Caco-2 (cell line): Measurements from ENCODE around the gene TNP1. TPM values are rescaled to one million over a fixed set of nuclear protein-coding genes. Genes with fewer than 3 reads are reported as not detected.
A peak's percentile ranks its signal among the peaks of the same experiment; 100 is the strongest.

Source experiments
- BruUV-seq: library from RNA; stranded (reverse); fragments of 400-500 nt; replicated peaks from 2 replicates; lab custom pipeline; 2021; lab: Mats Ljungman, UMichigan
- CTCF ChIA-PET: fragments of 300-600 bp; sonication (Branson Sonifier 250); formaldehyde crosslinking; loops from one replicate; lab custom pipeline; 2022; ENCODE audit warnings: antibody characterized with exemption; lab: Charles Lee
- POLR2A ChIA-PET: fragments of 300-600 bp; sonication (Branson Sonifier 250); formaldehyde crosslinking; loops from one replicate; lab custom pipeline; 2022; ENCODE audit warnings: antibody characterized with exemption; lab: Charles Lee
- DNase-seq, 2 experiments: peaks; one replicate each; pipeline versions ENCODE4 v3.0.0 to v3.0.0-alpha.2; 2020 to 2022
- H3K27me3 ChIP-seq: replicated peaks from 2 replicates; pipeline ENCODE4 v1.6.0; 2011; ENCODE audit warnings: low read length; ENCODE audit not compliant: control insufficient read depth, insufficient read depth
- H3K36me3 ChIP-seq: 2 replicates; pipeline ENCODE4 v1.5.1; 2011; ENCODE audit warnings: low read length; ENCODE audit not compliant: control insufficient read depth, insufficient read depth
- H3K4me1 ChIP-seq: fragments of 250-450 bp; sonication (Bioruptor Pico); 2 replicates; pipeline ENCODE4 v1.5.1; 2020; ENCODE audit warnings: mild to moderate bottlenecking
- H3K4me3 ChIP-seq: 2 replicates; pipeline ENCODE4 v1.5.1; 2011; ENCODE audit warnings: low read depth, mild to moderate bottlenecking, control low read depth, low read length
- H3K9me3 ChIP-seq: fragments of 250-450 bp; sonication (Bioruptor Pico); 2 replicates; pipeline ENCODE4 v1.5.1; 2020; ENCODE audit warnings: mild to moderate bottlenecking, moderate library complexity
- H3K27ac Mint-ChIP-seq: one replicate; pipeline ENCODE4 v1.8.0; 2022; ENCODE audit warnings: mixed read lengths; ENCODE audit not compliant: unreplicated experiment
- H3K27me3 Mint-ChIP-seq: one replicate; pipeline ENCODE4 v1.8.0; 2022; ENCODE audit warnings: mixed read lengths; ENCODE audit not compliant: insufficient read depth, unreplicated experiment
- H3K36me3 Mint-ChIP-seq: one replicate; pipeline ENCODE4 v1.8.0; 2022; ENCODE audit warnings: mild to moderate bottlenecking, mixed read lengths; ENCODE audit not compliant: insufficient read depth, unreplicated experiment
- H3K4me1 Mint-ChIP-seq: one replicate; pipeline ENCODE4 v1.8.0; 2022; ENCODE audit warnings: low read depth, mixed read lengths; ENCODE audit not compliant: unreplicated experiment
- H3K4me3 Mint-ChIP-seq: one replicate; pipeline ENCODE4 v1.8.0; 2022; ENCODE audit warnings: mild to moderate bottlenecking, moderate library complexity, mixed read lengths; ENCODE audit not compliant: unreplicated experiment
- H3K9me3 Mint-ChIP-seq: one replicate; pipeline ENCODE4 v1.8.0; 2022; ENCODE audit warnings: mixed read lengths; ENCODE audit not compliant: unreplicated experiment
- CTCF ChIP-seq, 2 experiments: fragments of 200-600 bp in 1 of 2; IDR thresholded peaks; 1 replicate in 1 of 2; 2 replicates in 1 of 2; pipeline versions ENCODE4 v1.5.1 to v1.8.0; 2011 to 2022; ENCODE audit warnings: antibody characterized with exemption in 1 of 2, control low read depth in 1 of 2, inconsistent platforms in 1 of 2, low read depth in 1 of 2, low read length in 1 of 2, mild to moderate bottlenecking in 1 of 2, moderate library complexity in 1 of 2; ENCODE audit not compliant: insufficient read depth in 1 of 2, severe bottlenecking in 1 of 2, unreplicated experiment in 1 of 2
- intact Hi-C: fragments of 100-400 bp; cut with micrococcal nuclease; formaldehyde crosslinking; loops from one replicate; pipeline ENCODE4 v1.10.0; 2022; ENCODE audit not compliant: unreplicated experiment
- total RNA-seq: library from RNA; stranded (reverse); gene quantifications from 2 replicates; pipeline ENCODE4 v1.2.3, GENCODE V29; 2022

TNP1 gene
- total RNA-seq, 1 experiment from 2014 or later = not detected

GRCh38 chr2:216872040-216872439 lies 12.2 kb upstream of the TNP1 start:
- CTCF ChIA-PET = no interaction called here
- H3K9me3 ChIP-seq = no peaks in the 10 kb centered on the region; the same call in 1 of the 2 replicates
- Mint-ChIP-seq H3K4me3 (no peak overlapping the region), H3K27ac (no peak overlapping the region), H3K4me1 (peaks cover 11% of the 10 kb centered on the region), H3K36me3 (no peaks in the 10 kb centered on the region), H3K9me3 (peaks cover 16% of the 10 kb centered on the region), H3K27me3 (no peaks in the 10 kb centered on the region)
- no peaks in the 10 kb centered on the region for H3K36me3 ChIP-seq
- intact Hi-C loops = no loop called here
- no peaks in the 10 kb centered on the region for H3K27me3 ChIP-seq
- H3K4me1 ChIP-seq = peaks cover 15% of the 10 kb centered on the region
- no TSS peak for BruUV-seq
- POLR2A ChIA-PET = no interaction called here
- no peak for TF ChIP-seq CTCF (IDR thresholded peaks at IDR 0.05; ENCODE audit: insufficient read depth in 1 of 2, low read depth in 1 of 2, low read length in 1 of 2, severe bottlenecking in 1 of 2, unreplicated experiment in 1 of 2)
- no peak for DNase-seq
- H3K4me3 ChIP-seq = no peak overlapping the region

- no peaks in the 10 kb centered on the region; the same call in 1 of the 2 replicates for H3K9me3 ChIP-seq
- ChIA-PET POLR2A (no interaction called here), CTCF (no interaction called here)
- H3K4me3 ChIP-seq = no peak overlapping the region
- no TSS peak for BruUV-seq
- H3K9me3 Mint-ChIP-seq = peaks cover 22% of the 10 kb centered on the region
- intact Hi-C loops = no loop called here
- H3K36me3 Mint-ChIP-seq = no peaks in the 10 kb centered on the region
- no peaks in the 10 kb centered on the region for H3K27me3 Mint-ChIP-seq
- H3K4me1 Mint-ChIP-seq = peaks cover 11% of the 10 kb centered on the region
- peak in 1 of 2 experiments; percentile 15 for DNase-seq
- H3K27me3 ChIP-seq = no peaks in the 10 kb centered on the region
- peaks cover 15% of the 10 kb centered on the region for H3K4me1 ChIP-seq
- H3K4me3 Mint-ChIP-seq = no peak overlapping the region
- TF ChIP-seq CTCF (IDR thresholded peaks at IDR 0.05; ENCODE audit: insufficient read depth in 1 of 2, low read depth in 1 of 2, low read length in 1 of 2, severe bottlenecking in 1 of 2, unreplicated experiment in 1 of 2) = no peak
- no peaks in the 10 kb centered on the region for H3K36me3 ChIP-seq
- peak overlapping the region; percentile 66 for H3K27ac Mint-ChIP-seq
These were observed 11.6 kb upstream of the TNP1 start for GRCh38 chr2:216871333-216871934.

GRCh38 chr2:216870508-216871332 lies 10.9 kb upstream of the TNP1 start:
- Histone ChIP-seq H3K4me1 (peaks cover 15% of the 10 kb centered on the region), H3K36me3 (no peaks in the 10 kb centered on the region), H3K27me3 (no peaks in the 10 kb centered on the region), H3K9me3 (no peaks in the 10 kb centered on the region; the same call in 1 of the 2 replicates), H3K4me3 (no peak overlapping the region)
- no peak for TF ChIP-seq CTCF (IDR thresholded peaks at IDR 0.05; ENCODE audit: insufficient read depth in 1 of 2, low read depth in 1 of 2, low read length in 1 of 2, severe bottlenecking in 1 of 2, unreplicated experiment in 1 of 2)
- Mint-ChIP-seq H3K4me1 (peaks cover 11% of the 10 kb centered on the region), H3K9me3 (peaks cover 26% of the 10 kb centered on the region), H3K27me3 (no peaks in the 10 kb centered on the region), H3K4me3 (no peak overlapping the region), H3K36me3 (no peaks in the 10 kb centered on the region), H3K27ac (peak overlapping the region; percentile 66)
- DNase-seq = no peak
- CTCF ChIA-PET = no interaction called here
- intact Hi-C loops = no loop called here
- BruUV-seq = no TSS peak
- POLR2A ChIA-PET = no interaction called here
